Astrocyte of the hippocampus (primary cell): ENCODE measurements around the gene POLR2C.

Experiments used
- DNase-seq: peaks from one replicate; pipeline ENCODE4 v3.0.0; 2011; ENCODE audit warnings: low read depth, low spot score

POLR2C gene

GRCh38 chr16:57502048-57502775 lies 39.7 kb downstream of the POLR2C start:
- no peak for DNase-seq

GRCh38 chr16:57503366-57503765 lies 40.9 kb downstream of the POLR2C start:
- no peak for DNase-seq

GRCh38 chr16:57504001-57504400 lies 41.5 kb downstream of the POLR2C start:
- DNase-seq, result no peak

- no peak for DNase-seq
These were observed 42.0 kb downstream of the POLR2C start for GRCh38 chr16:57504491-57504890.

- DNase-seq, result no peak
These were observed 42.7 kb downstream of the POLR2C start for GRCh38 chr16:57505169-57505568.

- no peak for DNase-seq
These were observed 44.9 kb downstream of the POLR2C start for GRCh38 chr16:57507136-57508034.

GRCh38 chr16:57508035-57508425 lies 45.6 kb downstream of the POLR2C start:
- no peak for DNase-seq

GRCh38 chr16:57509231-57509923 lies 46.9 kb downstream of the POLR2C start:
- no peak for DNase-seq

- no peak for DNase-seq
These were observed 47.8 kb downstream of the POLR2C start for GRCh38 chr16:57510016-57510871.

- no peak for DNase-seq
These were observed 50.0 kb downstream of the POLR2C start for GRCh38 chr16:57512296-57513001.

GRCh38 chr16:57513371-57514102 lies 51.1 kb downstream of the POLR2C start:
- DNase-seq, result no peak

- DNase-seq, result no peak
These were observed 51.9 kb downstream of the POLR2C start for GRCh38 chr16:57514371-57514770.

- DNase-seq, result no peak
These were observed 52.5 kb downstream of the POLR2C start for GRCh38 chr16:57514791-57515600.

- no peak for DNase-seq
These were observed 53.8 kb downstream of the POLR2C start for GRCh38 chr16:57516176-57516725.

GRCh38 chr16:57516773-57517172 lies 54.3 kb downstream of the POLR2C start:
- DNase-seq, result no peak

GRCh38 chr16:57517397-57518367 lies 55.2 kb downstream of the POLR2C start:
- DNase-seq, result no peak

GRCh38 chr16:57518520-57518919 lies 56.0 kb downstream of the POLR2C start:
- no peak for DNase-seq

GRCh38 chr16:57518922-57519321 lies 56.4 kb downstream of the POLR2C start:
- DNase-seq, result no peak
